Measurements from ENCODE around the gene SYK. TPM values are rescaled to one million over a fixed set of nuclear protein-coding genes. Genes with fewer than 3 reads are reported as not detected.

The SYK gene
- total and polyA plus RNA-seq, 2 donors (not counting 1 experiment from before 2014, with no cell fraction given) = 60.3 to 242 TPM

DNA sequence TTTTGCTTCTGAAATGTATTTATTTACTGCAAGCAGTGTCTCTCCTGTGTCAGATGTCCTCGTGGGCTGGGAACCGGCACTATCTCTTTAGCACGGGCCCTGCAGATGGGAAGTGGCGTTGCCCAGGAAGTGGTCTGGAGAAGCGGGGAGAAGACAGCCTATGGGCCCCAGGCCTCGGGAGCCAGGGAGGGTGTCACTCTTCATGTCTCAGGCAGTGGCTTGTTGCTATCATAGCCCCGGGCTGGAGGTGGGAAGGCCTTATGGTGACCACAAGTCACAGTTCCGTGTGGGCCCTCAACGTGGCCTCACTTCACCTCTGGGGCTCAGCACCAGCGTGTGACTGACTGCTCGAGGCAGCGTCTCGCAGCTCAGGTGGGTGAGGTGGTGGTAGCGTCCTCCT is 41.4 kb downstream of the SYK start:
- WGBS (ENCODE audit: insufficient coverage) = 32% methylated on average over 13 of the region's 14 CpGs
- peak overlapping the region in 1 of 2 donors; percentile 77 for H3K27ac ChIP-seq (ENCODE audit: low read length in 2 of 2)
- ChIA-PET CTCF (no interaction called here), POLR2A (no interaction called here)
- H3K4me3 Mint-ChIP-seq = no peak overlapping the region
- DNase-seq = no peak
- H3K27me3 Mint-ChIP-seq = no peaks in the 10 kb centered on the region
- intact Hi-C loops (cut with micrococcal nuclease) = loop anchor here (2.0 kb wide), 1 partner anchor 16 kb away; no protein-coding TSS in a partner anchor
- peaks cover 23% of the 10 kb centered on the region for H3K4me1 Mint-ChIP-seq
- no peaks in the 10 kb centered on the region for H3K27me3 ChIP-seq (replicated peaks in 1 of 4; ENCODE audit: control extremely low read depth in 1 of 4, control insufficient read depth in 3 of 4, insufficient read depth in 4 of 4, low read length in 3 of 4)
- H3K4me1 ChIP-seq (ENCODE audit: control insufficient read depth in 2 of 2, insufficient read depth in 2 of 2, low read length in 2 of 2) = peaks cover 49 to 53% of the 10 kb centered on the region in 2 donors
- no peak overlapping the region for H3K4me3 ChIP-seq (ENCODE audit: control extremely low read depth in 1 of 5, extremely low read depth in 1 of 5, insufficient read depth in 1 of 5, low read depth in 2 of 5, low read length in 4 of 5)
- H3K79me2 ChIP-seq (ENCODE audit: control insufficient read depth, insufficient read depth, low read length) = peaks cover 87% of the 10 kb centered on the region
- H3K27ac Mint-ChIP-seq = no peak overlapping the region
- ATAC-seq (ENCODE audit: low read depth) = no peak
- H3K4me2 ChIP-seq (replicated peaks; ENCODE audit: low read depth, low read length, poor library complexity, severe bottlenecking) = no peak overlapping the region
- H3K9me3 Mint-ChIP-seq (ENCODE audit: insufficient read depth) = no peaks in the 10 kb centered on the region
- no peak overlapping the region for H3K9ac ChIP-seq (ENCODE audit: low read length)
- peaks cover 4 to 76% of the 10 kb centered on the region in 2 experiments for H3K36me3 ChIP-seq (replicated peaks in 1 of 2; ENCODE audit: control extremely low read depth in 1 of 2, control insufficient read depth in 1 of 2, extremely low read depth in 1 of 2, insufficient read depth in 2 of 2, low read length in 1 of 2)
- H3K9me3 ChIP-seq (ENCODE audit: control extremely low read depth in 1 of 3, control insufficient read depth in 2 of 3, insufficient read depth in 1 of 3, low read length in 2 of 3) = no peaks in the 10 kb centered on the region
- H2AFZ ChIP-seq (ENCODE audit: insufficient read depth, low read depth, low read length, poor library complexity, severe bottlenecking) = no peak overlapping the region
- TF ChIP-seq, protein P1, sequence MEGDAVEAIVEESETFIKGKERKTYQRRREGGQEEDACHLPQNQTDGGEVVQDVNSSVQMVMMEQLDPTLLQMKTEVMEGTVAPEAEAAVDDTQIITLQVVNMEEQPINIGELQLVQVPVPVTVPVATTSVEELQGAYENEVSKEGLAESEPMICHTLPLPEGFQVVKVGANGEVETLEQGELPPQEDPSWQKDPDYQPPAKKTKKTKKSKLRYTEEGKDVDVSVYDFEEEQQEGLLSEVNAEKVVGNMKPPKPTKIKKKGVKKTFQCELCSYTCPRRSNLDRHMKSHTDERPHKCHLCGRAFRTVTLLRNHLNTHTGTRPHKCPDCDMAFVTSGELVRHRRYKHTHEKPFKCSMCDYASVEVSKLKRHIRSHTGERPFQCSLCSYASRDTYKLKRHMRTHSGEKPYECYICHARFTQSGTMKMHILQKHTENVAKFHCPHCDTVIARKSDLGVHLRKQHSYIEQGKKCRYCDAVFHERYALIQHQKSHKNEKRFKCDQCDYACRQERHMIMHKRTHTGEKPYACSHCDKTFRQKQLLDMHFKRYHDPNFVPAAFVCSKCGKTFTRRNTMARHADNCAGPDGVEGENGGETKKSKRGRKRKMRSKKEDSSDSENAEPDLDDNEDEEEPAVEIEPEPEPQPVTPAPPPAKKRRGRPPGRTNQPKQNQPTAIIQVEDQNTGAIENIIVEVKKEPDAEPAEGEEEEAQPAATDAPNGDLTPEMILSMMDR (IDR thresholded peaks at IDR 0.05) = no peak
- TF ChIP-seq EZH2 (IDR thresholded peaks at IDR 0.05; ENCODE audit: borderline replicate concordance, insufficient read depth, low read depth, low read length, poor library complexity, severe bottlenecking) = no peak
- H4K20me1 ChIP-seq (ENCODE audit: control insufficient read depth, insufficient read depth, low read length, poor library complexity, severe bottlenecking) = peaks cover 86% of the 10 kb centered on the region

DNA sequence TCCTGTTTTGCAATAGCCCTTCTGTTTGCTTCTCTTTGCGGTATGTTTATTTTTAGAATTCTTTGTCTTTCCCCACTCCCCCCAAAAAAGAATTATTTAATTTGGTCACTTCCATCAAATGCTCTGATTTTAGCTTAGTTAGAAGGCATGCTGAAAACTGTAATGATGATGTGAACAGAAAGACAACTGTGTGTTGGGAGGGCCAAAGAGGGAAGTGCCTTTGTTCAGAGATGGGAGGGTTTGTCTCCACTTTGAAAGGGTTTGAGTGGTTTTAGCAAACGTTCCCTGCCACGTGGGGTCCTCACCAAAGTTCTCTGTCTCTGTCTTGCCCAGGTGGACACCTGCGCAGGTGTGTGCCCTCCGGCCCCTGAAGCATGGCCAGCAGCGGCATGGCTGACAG is 41.9 kb downstream of the SYK start:
- H3K9me3 Mint-ChIP-seq (ENCODE audit: insufficient read depth) = no peaks in the 10 kb centered on the region
- TF ChIP-seq, protein P1 (IDR thresholded peaks at IDR 0.05) = no peak
- TF ChIP-seq EZH2 (IDR thresholded peaks at IDR 0.05; ENCODE audit: borderline replicate concordance, insufficient read depth, low read depth, low read length, poor library complexity, severe bottlenecking) = no peak
- H3K4me2 ChIP-seq (replicated peaks; ENCODE audit: low read depth, low read length, poor library complexity, severe bottlenecking) = no peak overlapping the region
- POLR2A ChIA-PET = no interaction called here
- H3K27ac Mint-ChIP-seq = no peak overlapping the region
- H4K20me1 ChIP-seq (ENCODE audit: control insufficient read depth, insufficient read depth, low read length, poor library complexity, severe bottlenecking) = peaks cover 86% of the 10 kb centered on the region
- no peaks in the 10 kb centered on the region for H3K9me3 ChIP-seq (ENCODE audit: control extremely low read depth in 1 of 3, control insufficient read depth in 2 of 3, insufficient read depth in 1 of 3, low read length in 2 of 3)
- no peak for DNase-seq
- peaks cover 86% of the 10 kb centered on the region for H3K79me2 ChIP-seq (ENCODE audit: control insufficient read depth, insufficient read depth, low read length)
- ATAC-seq (ENCODE audit: low read depth) = no peak
- no peaks in the 10 kb centered on the region for H3K27me3 Mint-ChIP-seq
- WGBS (ENCODE audit: insufficient coverage) = 58% methylated on average over 5 of the region's 6 CpGs
- peaks cover 43 to 47% of the 10 kb centered on the region in 2 donors for H3K4me1 ChIP-seq (ENCODE audit: control insufficient read depth in 2 of 2, insufficient read depth in 2 of 2, low read length in 2 of 2)
- H3K36me3 ChIP-seq (replicated peaks in 1 of 2; ENCODE audit: control extremely low read depth in 1 of 2, control insufficient read depth in 1 of 2, extremely low read depth in 1 of 2, insufficient read depth in 2 of 2, low read length in 1 of 2) = peaks cover 4 to 76% of the 10 kb centered on the region in 2 experiments
- H3K4me3 ChIP-seq (ENCODE audit: control extremely low read depth in 1 of 5, extremely low read depth in 1 of 5, insufficient read depth in 1 of 5, low read depth in 2 of 5, low read length in 4 of 5) = no peak overlapping the region
- H3K27ac ChIP-seq (ENCODE audit: low read length in 2 of 2) = peak overlapping the region in 1 of 2 donors; percentile 77
- H3K27me3 ChIP-seq (replicated peaks in 1 of 4; ENCODE audit: control extremely low read depth in 1 of 4, control insufficient read depth in 3 of 4, insufficient read depth in 4 of 4, low read length in 3 of 4) = no peaks in the 10 kb centered on the region
- H3K9ac ChIP-seq (ENCODE audit: low read length) = no peak overlapping the region
- no peak overlapping the region for H3K4me3 Mint-ChIP-seq
- intact Hi-C loops (cut with micrococcal nuclease) = loop anchor here (2.0 kb wide), 1 partner anchor 17 kb away; no protein-coding TSS in a partner anchor
- H3K4me1 Mint-ChIP-seq = peaks cover 18% of the 10 kb centered on the region
- CTCF ChIA-PET = no interaction called here
- H2AFZ ChIP-seq (ENCODE audit: insufficient read depth, low read depth, low read length, poor library complexity, severe bottlenecking) = no peak overlapping the region

All from B cell (primary cell).